HUDEP-2 (cell line): Measurements from ENCODE around the gene SFXN2.
"Not testable (repeated sequence)": the region's sequence is repeated elsewhere in the genome, so short reads cannot be mapped to it uniquely, and the experiment has no call there.

Experiments
- DNase-seq, 76 experiments: peaks; one replicate each; lab custom pipeline; 2025; ENCODE audit not compliant: unreplicated experiment in 76 of 76; lab: John Stamatoyannopoulos, UW

SFXN2 gene

GRCh38 chr10:102752266-102752930 is 38.0 kb downstream of the SFXN2 start:
- no peak for DNase-seq

DNA sequence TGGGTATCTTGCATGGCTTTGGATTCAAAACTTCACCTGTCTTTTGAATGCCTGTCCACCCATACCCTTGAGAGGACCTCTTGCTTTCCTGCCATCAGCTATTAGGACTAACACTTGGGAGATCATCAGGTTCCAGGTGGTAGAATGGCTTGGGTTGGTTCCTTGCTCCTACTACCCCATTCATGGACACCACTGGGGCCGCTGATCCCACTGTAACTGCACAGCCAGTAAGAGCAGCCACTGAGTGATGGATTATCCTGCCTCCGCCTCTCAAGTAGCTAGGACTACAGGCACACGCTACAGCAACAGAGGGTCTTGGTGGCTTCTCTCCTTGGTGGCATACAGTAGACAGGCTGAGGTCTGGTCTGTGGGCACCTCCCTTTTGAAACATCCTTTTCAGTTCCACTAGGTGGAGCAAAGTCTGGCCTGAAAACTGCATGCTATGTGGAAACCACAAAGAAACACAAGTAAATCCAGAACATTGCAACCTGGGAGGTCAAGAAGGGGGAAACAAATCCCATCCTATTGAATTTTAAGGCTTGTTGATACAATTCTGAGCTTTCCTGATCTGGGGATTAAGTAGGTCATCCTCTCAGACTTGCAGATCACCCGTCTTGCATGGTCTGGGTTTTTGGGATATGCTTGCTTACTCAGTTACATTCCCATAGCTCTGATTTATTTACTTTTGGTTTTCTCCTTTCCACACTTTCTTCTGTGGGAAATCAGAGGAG is 38.7 kb downstream of the SFXN2 start:
- DNase-seq, result peak in 34 of 76 experiments; percentile 8 to 62 (median 38)

- DNase-seq, result no peak
Measured at GRCh38 chr10:102753718-102754117, 39.3 kb downstream of the SFXN2 start.

DNA sequence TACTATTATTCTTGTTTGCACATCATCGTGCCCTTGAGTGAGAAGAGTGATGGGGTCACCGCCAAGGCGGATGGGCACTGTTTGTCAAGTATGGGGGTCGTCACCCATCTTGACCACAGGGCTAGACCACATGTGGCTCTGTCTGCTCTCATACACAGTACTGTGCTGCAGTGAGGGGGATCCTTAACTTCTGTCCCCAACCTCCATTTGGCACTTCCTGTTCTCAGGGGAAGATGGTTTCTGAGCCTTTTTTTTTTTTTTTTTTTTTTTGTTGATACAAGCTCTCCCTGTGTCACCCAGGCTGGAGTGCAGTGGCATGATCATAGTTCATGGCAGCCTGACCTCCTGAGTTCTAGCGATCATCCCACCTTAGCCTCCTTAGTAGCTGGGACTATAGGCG is 42.9 kb downstream of the SFXN2 start:
- no peak for DNase-seq

GRCh38 chr10:102758240-102758932 is 44.0 kb downstream of the SFXN2 start:
- DNase-seq, result no peak

DNA sequence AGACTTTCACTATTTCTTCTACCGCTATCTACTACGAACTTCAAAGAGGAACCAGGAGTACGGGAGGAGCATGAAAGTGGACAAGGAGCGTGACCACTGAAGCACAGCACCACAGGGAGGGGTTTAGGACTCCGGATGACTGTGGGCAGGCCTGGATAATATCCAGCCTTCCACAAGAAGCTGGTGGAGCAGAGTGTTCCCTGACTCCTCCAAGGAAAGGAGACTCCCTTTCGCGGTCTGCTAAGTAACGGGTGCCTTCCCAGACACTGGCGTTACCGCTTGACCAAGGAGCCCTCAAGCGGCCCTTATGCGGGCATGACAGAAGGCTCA is 44.5 kb downstream of the SFXN2 start:
- not testable (repeated sequence) for DNase-seq

- DNase-seq, result no peak
Measured at GRCh38 chr10:102759497-102760210, 45.2 kb downstream of the SFXN2 start.

DNA sequence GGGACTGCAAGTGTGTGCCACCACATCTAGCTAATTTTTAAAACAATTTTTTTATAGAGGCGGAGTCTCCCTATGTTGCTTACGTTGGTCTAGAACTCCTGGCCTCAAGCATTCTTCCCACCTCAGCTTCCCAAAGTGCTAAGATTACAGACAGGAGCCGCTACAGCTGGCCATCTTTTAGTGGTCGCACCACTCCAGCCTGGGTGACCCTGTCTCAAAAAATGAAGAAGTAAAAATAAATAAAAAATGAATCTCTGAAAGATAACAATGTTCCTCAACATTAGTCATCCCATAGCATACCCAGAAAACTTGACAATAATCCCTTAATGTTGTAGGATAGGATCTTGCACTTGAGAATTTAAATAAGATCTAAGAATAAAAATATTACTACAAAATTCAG is 47.5 kb downstream of the SFXN2 start:
- no peak for DNase-seq

DNA sequence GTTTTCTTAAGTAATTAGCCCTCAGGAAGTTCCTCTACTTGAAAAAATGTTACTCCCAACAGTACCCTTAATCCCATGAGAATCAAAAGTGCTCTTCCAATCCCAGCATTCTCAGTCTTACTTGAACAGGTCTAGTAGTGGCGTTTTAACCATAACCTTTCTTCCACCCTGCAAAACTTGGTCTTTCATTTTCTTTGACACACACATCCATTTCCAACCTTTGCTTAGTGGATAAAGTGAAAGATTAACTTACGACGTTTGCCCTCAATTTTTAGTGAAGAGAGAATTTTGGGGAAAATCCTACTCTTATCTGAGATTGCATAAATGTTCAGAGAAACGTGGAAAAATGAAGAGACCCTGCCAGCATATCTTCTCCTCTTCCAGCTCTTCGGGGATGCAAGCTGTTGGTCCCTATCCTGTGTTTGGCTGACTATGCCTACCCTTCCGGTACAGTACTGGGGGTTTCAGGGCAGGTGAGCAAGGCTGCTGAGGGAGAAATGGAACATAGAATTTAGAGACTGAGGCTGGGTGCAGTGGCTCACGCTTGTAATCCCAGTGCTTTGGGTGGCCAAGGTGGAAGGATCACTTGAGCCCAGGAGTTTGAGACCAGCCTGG is 48.1 kb downstream of the SFXN2 start:
- no peak for DNase-seq

- peak in 73 of 76 experiments; percentile 47 to 95 (median 78) for DNase-seq
Measured at GRCh38 chr10:102763037-102763607, 48.7 kb downstream of the SFXN2 start.

- DNase-seq, result no peak
Measured at GRCh38 chr10:102764470-102765161, 50.2 kb downstream of the SFXN2 start.

DNA sequence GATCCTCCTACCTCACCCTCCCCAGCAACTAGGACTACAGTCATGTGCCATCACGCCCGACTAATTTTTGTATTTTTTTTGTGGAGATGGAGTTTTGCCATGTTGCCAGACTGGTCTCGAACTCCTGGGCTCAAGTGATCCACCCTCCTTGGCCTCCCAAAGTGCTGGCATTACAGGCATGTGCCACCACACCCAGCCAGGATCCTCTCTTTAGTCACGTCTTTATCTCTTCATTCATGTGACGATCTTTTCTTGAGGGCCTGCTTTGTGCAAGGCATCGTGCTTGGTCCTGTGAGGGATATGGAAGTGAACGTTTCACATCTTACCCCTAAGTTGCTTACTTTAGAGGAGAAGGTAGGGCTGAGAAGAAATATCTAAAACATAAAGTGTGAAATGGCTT is 50.9 kb downstream of the SFXN2 start:
- peak in 60 of 76 experiments; percentile 22 to 76 (median 44) for DNase-seq

- no peak for DNase-seq
Measured at GRCh38 chr10:102767428-102768160, 53.2 kb downstream of the SFXN2 start.

DNA sequence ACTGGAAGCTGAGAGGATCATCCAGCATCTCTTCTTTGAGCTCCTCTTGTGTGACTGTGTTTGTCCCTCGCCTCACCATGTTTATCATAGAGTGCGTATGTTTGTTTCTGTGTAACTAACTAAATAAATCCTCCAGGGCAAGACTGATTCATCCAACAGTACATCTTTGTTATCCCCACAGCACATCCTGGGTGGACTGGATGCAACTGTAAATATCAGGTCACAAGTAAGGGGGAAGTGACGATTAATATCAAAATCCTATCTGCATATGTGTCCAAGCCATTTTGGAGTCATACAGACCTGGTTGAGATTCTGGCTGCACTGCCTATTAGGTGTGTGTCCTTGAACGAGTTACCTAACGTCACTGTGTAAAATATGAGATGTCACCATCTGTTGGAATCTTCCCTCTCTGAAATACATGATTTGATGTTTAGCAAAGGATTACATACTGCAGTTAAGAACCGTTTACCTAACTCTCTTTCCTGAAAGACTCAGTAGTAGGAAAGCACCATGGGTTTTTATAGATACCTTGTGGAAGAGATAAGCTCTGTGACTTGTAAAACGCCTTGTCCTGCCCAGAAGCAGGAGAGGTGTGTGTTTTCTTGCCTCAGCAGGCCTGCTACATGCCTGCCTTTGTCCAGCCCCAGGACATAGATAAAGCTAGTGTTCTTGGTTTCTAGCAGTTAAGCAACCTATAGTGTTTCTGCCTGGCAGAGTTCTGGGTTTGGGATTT is 55.1 kb downstream of the SFXN2 start:
- peak in 34 of 76 experiments; percentile 8 to 64 (median 34) for DNase-seq

DNA sequence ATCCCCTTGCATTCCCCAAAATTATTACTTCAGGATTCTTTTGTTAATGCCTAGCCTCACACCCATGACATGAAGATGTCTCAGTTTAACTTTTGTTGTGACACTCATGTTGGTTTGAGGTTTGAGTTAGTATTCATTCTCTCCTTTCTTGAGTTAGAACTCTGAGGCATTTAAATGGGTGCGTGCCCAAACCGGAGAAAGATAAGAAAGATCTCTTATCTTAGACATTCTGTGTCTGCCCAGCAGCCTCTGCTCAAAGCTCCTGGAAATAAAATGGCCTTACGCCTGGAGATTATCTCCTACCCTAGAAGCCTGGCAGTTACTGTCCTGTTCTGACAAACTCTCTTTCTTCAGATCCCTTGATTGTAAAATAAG is 55.7 kb downstream of the SFXN2 start:
- peak in 25 of 76 experiments; percentile 9 to 64 (median 34) for DNase-seq

GRCh38 chr10:102770792-102771191 is 56.4 kb downstream of the SFXN2 start:
- DNase-seq, result no peak

DNA sequence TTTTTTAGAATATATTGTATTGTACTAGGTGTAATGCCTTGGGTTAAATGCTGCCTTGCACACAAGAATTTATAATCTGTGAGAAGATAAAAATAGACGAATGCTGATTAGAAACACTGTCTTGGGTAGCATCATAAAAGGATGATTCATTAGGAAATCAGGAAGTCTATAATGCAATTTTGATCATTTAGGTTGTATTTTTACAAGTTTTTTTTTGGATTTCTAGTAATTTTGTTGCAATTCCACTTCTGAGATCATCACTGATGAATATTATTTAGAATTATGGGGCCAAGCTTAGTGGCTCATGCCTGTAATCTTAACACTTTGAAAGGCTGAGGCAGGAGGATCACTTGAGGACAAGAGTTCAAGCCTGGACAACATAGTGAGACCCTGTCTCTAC is 58.9 kb downstream of the SFXN2 start:
- DNase-seq, result no peak

DNA sequence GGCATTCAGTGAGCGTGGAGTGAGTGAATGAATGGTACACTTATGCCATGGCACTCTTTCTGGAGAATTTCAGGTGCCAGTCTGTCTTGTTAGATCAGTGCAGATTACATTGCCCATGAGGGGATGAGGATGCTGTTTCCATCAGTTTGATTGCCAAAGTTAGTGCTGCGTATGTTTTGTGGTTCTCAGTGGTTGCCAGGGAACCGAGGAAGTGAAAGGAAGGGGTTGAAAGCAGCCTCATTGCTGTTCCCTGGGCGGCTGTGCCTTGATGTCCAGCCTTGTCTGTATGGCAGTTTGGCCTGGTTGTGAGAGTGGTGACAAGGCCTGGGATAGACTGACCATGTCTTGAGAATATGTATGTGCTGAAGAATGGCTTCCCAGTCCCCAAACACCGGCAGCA is 59.5 kb downstream of the SFXN2 start:
- no peak for DNase-seq
